ENCODE results near the gene MBD3L4. TPM values are rescaled to one million over a fixed set of nuclear protein-coding genes. Genes with fewer than 3 reads are reported as not detected.

The MBD3L4 gene
- total RNA-seq, 4 donors from 2014 or later, result not detected

GRCh38 chr19:6988257-6988656 is 51.7 kb downstream of the MBD3L4 start:
- no peaks in the 10 kb centered on the region for H3K9me3 ChIP-seq
- TF ChIP-seq POLR2A (IDR thresholded peaks at IDR 0.05) (no peak), CTCF (IDR thresholded peaks at IDR 0.05) (no peak)
- H3K4me3 ChIP-seq, result no peak overlapping the region
- H3K27me3 ChIP-seq, result peaks cover 0 to 5% of the 10 kb centered on the region in 2 donors
- intact Hi-C loops (cut with DNase I; ENCODE audit: low total_unique reads), result no loop called here
- no peaks in the 10 kb centered on the region for H3K36me3 ChIP-seq
- no peaks in the 10 kb centered on the region for H3K4me1 ChIP-seq
- H3K27ac ChIP-seq, result no peak overlapping the region
- no peak for DNase-seq

- Histone ChIP-seq H3K4me3 (no peak overlapping the region), H3K27me3 (peaks cover 0 to 5% of the 10 kb centered on the region in 2 donors), H3K9me3 (no peaks in the 10 kb centered on the region), H3K36me3 (no peaks in the 10 kb centered on the region), H3K4me1 (no peaks in the 10 kb centered on the region), H3K27ac (no peak overlapping the region)
- TF ChIP-seq CTCF (IDR thresholded peaks at IDR 0.05), result no peak
- TF ChIP-seq POLR2A (IDR thresholded peaks at IDR 0.05), result no peak
- no peak for DNase-seq
- intact Hi-C loops (cut with DNase I; ENCODE audit: low total_unique reads), result no loop called here
Measured at GRCh38 chr19:6987850-6988249, 52.1 kb downstream of the MBD3L4 start.

Other genes starting within 250 kb of the MBD3L4 start
- gene ADGRE1, start 152.6 kb downstream of the MBD3L4 start, total RNA-seq, result 1 to 10 TPM in 1 of 4 donors, under 1 TPM in 1, not detected in 2; 0.21 to 1.0 TPM
- gene MBD3L2B, start 18.7 kb downstream of the MBD3L4 start, total RNA-seq, result not detected
- not detected for gene MBD3L5, start 9.6 kb downstream of the MBD3L4 start, total RNA-seq
- gene MBD3L2, start 9.1 kb upstream of the MBD3L4 start, total RNA-seq, result not detected
- not detected for gene MBD3L3, start 18.5 kb upstream of the MBD3L4 start, total RNA-seq
- gene ZNF557, start 29.5 kb upstream of the MBD3L4 start, total RNA-seq, result 10 to 100 TPM in 3 of 4 donors, 1 to 10 TPM in 1; 7.6 to 34.9 (median 15.7) TPM